K562 (cell line): ENCODE data around the gene NCAPG2. TPM values are rescaled to one million over a fixed set of nuclear protein-coding genes. Genes with fewer than 3 reads are reported as not detected.
A peak's percentile ranks its signal among the peaks of the same experiment; 100 is the strongest.

Source experiments
- DACH1 ChIP-seq: fragments of 450-650 bp; IDR thresholded peaks from 2 replicates; pipeline ENCODE4 v1.6.1; 2018; ENCODE audit not compliant: partially characterized antibody
- GATAD2B ChIP-seq: fragments of 450-650 bp; IDR thresholded peaks from 2 replicates; pipeline ENCODE4 v1.6.1; 2017; ENCODE audit warnings: mild to moderate bottlenecking, borderline replicate concordance
- HNRNPH1 ChIP-seq: fragments of 200-400 bp; formaldehyde crosslinking; optimal IDR thresholded peaks from 2 replicates; pipeline ENCODE3; 2017; ENCODE audit warnings: low read depth, mild to moderate bottlenecking, low read length, moderate library complexity
- JUND ChIP-seq, 2 experiments: IDR thresholded peaks; 2 replicates in 1 of 2; 3 replicates in 1 of 2; pipeline ENCODE4 v1.6.1; 2011; ENCODE audit warnings: borderline replicate concordance in 2 of 2, low read depth in 2 of 2, low read length in 2 of 2, improper control_type of control experiment in 1 of 2, missing biosample characterization in 1 of 2, missing genetic modification characterization in 1 of 2, missing genetic modification reagents in 1 of 2
- KLF1 ChIP-seq: fragments of 450-650 bp; IDR thresholded peaks from 2 replicates; pipeline ENCODE4 v1.6.1; 2016; ENCODE audit warnings: missing genetic modification characterization, missing compliant biosample characterization
- NR1H2 ChIP-seq: sonication (generic); formaldehyde crosslinking; IDR thresholded peaks from 2 replicates; pipeline ENCODE4 v1.4.0; 2020; ENCODE audit warnings: mild to moderate bottlenecking, missing genetic modification reagents
- OTX1 ChIP-seq: fragments of 450-650 bp; formaldehyde crosslinking; IDR thresholded peaks from 2 replicates; pipeline ENCODE4 v1.4.0; 2022; ENCODE audit warnings: mild to moderate bottlenecking
- PCBP2 ChIP-seq: fragments of 200-400 bp; formaldehyde crosslinking; IDR thresholded peaks from 2 replicates; pipeline ENCODE4 v1.6.1; 2018; ENCODE audit warnings: low read length, low read depth, mild to moderate bottlenecking, moderate library complexity; ENCODE audit not compliant: poor library complexity, severe bottlenecking
- RFX7 ChIP-seq: fragments of 250-450 bp; sonication (Bioruptor Pico); IDR thresholded peaks from 2 replicates; pipeline ENCODE4 v1.5.1; 2021; ENCODE audit warnings: mild to moderate bottlenecking
- RNF2 ChIP-seq: sonication (generic); IDR thresholded peaks from 2 replicates; pipeline ENCODE4 v1.6.1; 2016
- SLC30A9 ChIP-seq: fragments of 250-450 bp; sonication (Bioruptor Pico); IDR thresholded peaks from 2 replicates; pipeline ENCODE4 v1.8.0; 2022; ENCODE audit warnings: mild to moderate bottlenecking, moderate library complexity
- SRSF7 ChIP-seq: fragments of 200-400 bp; formaldehyde crosslinking; optimal IDR thresholded peaks from 2 replicates; pipeline ENCODE3; 2017; ENCODE audit warnings: mild to moderate bottlenecking, low read depth, low read length
- U2AF1 ChIP-seq: fragments of 200-400 bp; formaldehyde crosslinking; optimal IDR thresholded peaks from 2 replicates; pipeline ENCODE3; 2017; ENCODE audit warnings: mild to moderate bottlenecking, low read depth, low read length, moderate library complexity
- ZNF184 ChIP-seq: sonication (generic); formaldehyde crosslinking; IDR thresholded peaks from 2 replicates; pipeline ENCODE4 v1.5.0; 2020; ENCODE audit warnings: missing genetic modification reagents
- ZNF584 ChIP-seq: fragments of 200-800 bp; sonication (Bioruptor generic); IDR thresholded peaks from 2 replicates; pipeline ENCODE4 v1.6.1; 2016; ENCODE audit warnings: low read depth, mild to moderate bottlenecking, missing genetic modification characterization, missing compliant biosample characterization
- polyA plus RNA-seq, 8 experiments: library from polyadenylated mRNA; depleted of rRNA in 4 of 8; stranded (reverse) in 5 of 8; unstranded in 3 of 8; fragments of >200 nt; fragmentation: Nextera tagmentation in 2 of 8; fragmentation: Illumina TruSeq in 1 of 8; extraction: Ambion mirVana in 2 of 8; extraction: Trizol in 1 of 8; gene quantifications; 2 replicates each; pipeline versions ENCODE4 v1.2.1 to v1.2.3, GENCODE V29; 2011 to 2014; ENCODE audit warnings: inconsistent platforms in 1 of 8, missing spikeins in 1 of 8
- total RNA-seq, 7 experiments: library from RNA; depleted of rRNA in 6 of 7; stranded (reverse); fragments of >200 nt in 6 of 7; fragmentation: Illumina TruSeq in 2 of 7; extraction: Trizol in 2 of 7; gene quantifications; 2 replicates each; pipeline versions ENCODE4 v1.2.1 to v1.2.3, GENCODE V29; 2011 to 2021; ENCODE audit warnings: low replicate concordance in 1 of 7
- TF ChIP-seq, protein P1 (sequence below): fragments of 150-350 bp; conservative IDR thresholded peaks from 2 replicates; pipeline ENCODE4 v1.6.1; 2014; ENCODE audit warnings: low read length
- TF ChIP-seq, protein P2 (sequence below), 2 experiments: fragments of 450-650 bp; conservative IDR thresholded peaks; 2 replicates each; pipeline ENCODE4 v1.6.1; 2017; ENCODE audit warnings: mild to moderate bottlenecking in 2 of 2, moderate library complexity in 2 of 2
- TF ChIP-seq, protein P3 (sequence below): fragments of 250-450 bp; sonication (Bioruptor Pico); IDR thresholded peaks from 2 replicates; pipeline ENCODE4 v1.8.0; 2021; ENCODE audit warnings: moderate library complexity, mild to moderate bottlenecking, inconsistent platforms
- TF ChIP-seq, protein P4 (sequence below): conservative IDR thresholded peaks from 2 replicates; pipeline ENCODE4 v1.6.1; 2011; ENCODE audit warnings: low read depth, mild to moderate bottlenecking, low read length; ENCODE audit not compliant: control insufficient read depth
- TF ChIP-seq, protein P5 (sequence below): fragments of 250-450 bp; sonication (Bioruptor Pico); IDR thresholded peaks from 2 replicates; pipeline ENCODE4 v1.8.0; 2022; ENCODE audit warnings: inconsistent platforms

NCAPG2 gene
- total and polyA plus RNA-seq, 9 of the 15 experiments (the other 6 are each of a cell fraction or from before 2014, with no cell fraction given), result 21.5 to 127 (median 86.1) TPM

DNA sequence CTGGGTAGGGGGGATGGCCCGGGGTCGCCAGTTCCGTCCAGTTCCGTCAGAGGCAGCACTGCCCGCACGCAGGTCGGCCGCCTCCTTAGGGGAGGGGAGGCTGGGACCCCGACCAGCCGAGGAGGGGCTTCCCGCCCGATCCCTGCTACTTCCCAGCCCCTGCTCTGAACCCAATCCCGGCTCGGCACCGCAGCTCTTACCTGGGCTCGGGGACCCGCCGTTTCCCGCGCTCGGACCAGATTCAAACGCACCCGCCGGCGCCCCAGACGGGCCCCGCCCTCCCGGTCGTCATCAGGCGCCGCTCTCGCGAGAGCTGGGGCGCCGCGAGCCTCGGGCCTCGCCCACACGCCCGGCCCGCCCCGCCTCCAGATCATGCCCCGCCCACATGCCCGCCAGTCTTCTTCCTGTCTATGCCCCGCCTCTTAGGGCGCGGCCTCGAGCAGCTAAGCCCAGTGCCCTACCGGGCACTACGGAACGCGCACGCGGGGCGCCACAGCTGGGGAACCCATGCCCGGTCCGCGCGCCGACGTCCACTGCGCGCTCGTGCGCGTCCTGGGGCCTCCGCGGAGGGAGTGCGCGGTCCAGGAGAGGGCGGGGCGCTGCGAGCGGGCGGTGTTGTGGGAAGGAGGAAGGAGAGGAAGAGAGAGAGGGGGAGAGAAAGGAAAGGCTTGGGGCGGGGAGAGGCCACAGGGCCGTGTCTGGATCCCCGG, at the start of gene NCAPG2 (continued):
- TF ChIP-seq PCBP2 (peak; percentile 97), GATAD2B (peak; percentile 89; the same call in 1 of the 2 replicates), KLF1 (tag) (peak; percentile 87), U2AF1 (peak; percentile 89), HNRNPH1 (no peak), RFX7 (no peak), SLC30A9 (no peak), OTX1 (CRISPR knock-in tag) (no peak), ZNF584 (CRISPR knock-in tag) (peak; percentile 58; the same call in 1 of the 2 replicates), DACH1 (peak; percentile 86), RNF2 (peak; percentile 76), JUND (IDR thresholded peaks at IDR 0.05; ENCODE audit: borderline replicate concordance, low read depth, low read length) (0 out of 2 replicates have a peak, but pooled peaks have one; percentile 38), JUND (tag; IDR thresholded peaks at IDR 0.05; ENCODE audit: borderline replicate concordance, low read depth, low read length) (no peak; the same call in 2 of the 3 replicates), SRSF7 (no peak), ZNF184 (no peak), NR1H2 (CRISPR knock-in tag) (no peak)
- TF ChIP-seq, protein P1, sequence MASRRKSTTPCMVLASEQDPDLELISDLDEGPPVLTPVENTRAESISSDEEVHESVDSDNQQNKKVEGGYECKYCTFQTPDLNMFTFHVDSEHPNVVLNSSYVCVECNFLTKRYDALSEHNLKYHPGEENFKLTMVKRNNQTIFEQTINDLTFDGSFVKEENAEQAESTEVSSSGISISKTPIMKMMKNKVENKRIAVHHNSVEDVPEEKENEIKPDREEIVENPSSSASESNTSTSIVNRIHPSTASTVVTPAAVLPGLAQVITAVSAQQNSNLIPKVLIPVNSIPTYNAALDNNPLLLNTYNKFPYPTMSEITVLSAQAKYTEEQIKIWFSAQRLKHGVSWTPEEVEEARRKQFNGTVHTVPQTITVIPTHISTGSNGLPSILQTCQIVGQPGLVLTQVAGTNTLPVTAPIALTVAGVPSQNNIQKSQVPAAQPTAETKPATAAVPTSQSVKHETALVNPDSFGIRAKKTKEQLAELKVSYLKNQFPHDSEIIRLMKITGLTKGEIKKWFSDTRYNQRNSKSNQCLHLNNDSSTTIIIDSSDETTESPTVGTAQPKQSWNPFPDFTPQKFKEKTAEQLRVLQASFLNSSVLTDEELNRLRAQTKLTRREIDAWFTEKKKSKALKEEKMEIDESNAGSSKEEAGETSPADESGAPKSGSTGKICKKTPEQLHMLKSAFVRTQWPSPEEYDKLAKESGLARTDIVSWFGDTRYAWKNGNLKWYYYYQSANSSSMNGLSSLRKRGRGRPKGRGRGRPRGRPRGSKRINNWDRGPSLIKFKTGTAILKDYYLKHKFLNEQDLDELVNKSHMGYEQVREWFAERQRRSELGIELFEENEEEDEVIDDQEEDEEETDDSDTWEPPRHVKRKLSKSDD, result peak; percentile 90; the same call in 1 of the 2 replicates
- TF ChIP-seq, protein P2, sequence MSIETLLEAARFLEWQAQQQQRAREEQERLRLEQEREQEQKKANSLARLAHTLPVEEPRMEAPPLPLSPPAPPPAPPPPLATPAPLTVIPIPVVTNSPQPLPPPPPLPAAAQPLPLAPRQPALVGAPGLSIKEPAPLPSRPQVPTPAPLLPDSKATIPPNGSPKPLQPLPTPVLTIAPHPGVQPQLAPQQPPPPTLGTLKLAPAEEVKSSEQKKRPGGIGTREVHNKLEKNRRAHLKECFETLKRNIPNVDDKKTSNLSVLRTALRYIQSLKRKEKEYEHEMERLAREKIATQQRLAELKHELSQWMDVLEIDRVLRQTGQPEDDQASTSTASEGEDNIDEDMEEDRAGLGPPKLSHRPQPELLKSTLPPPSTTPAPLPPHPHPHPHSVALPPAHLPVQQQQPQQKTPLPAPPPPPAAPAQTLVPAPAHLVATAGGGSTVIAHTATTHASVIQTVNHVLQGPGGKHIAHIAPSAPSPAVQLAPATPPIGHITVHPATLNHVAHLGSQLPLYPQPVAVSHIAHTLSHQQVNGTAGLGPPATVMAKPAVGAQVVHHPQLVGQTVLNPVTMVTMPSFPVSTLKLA (conservative IDR thresholded peaks at IDR 0.05), result peak; percentile 90 to 95
- TF ChIP-seq, protein P3, sequence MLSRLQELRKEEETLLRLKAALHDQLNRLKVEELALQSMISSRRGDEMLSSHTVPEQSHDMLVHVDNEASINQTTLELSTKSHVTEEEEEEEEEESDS (CRISPR knock-in tag), result no peak
- TF ChIP-seq, protein P4, sequence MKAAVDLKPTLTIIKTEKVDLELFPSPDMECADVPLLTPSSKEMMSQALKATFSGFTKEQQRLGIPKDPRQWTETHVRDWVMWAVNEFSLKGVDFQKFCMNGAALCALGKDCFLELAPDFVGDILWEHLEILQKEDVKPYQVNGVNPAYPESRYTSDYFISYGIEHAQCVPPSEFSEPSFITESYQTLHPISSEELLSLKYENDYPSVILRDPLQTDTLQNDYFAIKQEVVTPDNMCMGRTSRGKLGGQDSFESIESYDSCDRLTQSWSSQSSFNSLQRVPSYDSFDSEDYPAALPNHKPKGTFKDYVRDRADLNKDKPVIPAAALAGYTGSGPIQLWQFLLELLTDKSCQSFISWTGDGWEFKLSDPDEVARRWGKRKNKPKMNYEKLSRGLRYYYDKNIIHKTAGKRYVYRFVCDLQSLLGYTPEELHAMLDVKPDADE, result no peak; the same call in 1 of the 2 replicates
- TF ChIP-seq, protein P5, sequence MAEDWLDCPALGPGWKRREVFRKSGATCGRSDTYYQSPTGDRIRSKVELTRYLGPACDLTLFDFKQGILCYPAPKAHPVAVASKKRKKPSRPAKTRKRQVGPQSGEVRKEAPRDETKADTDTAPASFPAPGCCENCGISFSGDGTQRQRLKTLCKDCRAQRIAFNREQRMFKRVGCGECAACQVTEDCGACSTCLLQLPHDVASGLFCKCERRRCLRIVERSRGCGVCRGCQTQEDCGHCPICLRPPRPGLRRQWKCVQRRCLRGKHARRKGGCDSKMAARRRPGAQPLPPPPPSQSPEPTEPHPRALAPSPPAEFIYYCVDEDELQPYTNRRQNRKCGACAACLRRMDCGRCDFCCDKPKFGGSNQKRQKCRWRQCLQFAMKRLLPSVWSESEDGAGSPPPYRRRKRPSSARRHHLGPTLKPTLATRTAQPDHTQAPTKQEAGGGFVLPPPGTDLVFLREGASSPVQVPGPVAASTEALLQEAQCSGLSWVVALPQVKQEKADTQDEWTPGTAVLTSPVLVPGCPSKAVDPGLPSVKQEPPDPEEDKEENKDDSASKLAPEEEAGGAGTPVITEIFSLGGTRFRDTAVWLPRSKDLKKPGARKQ, result no peak
